B cell (primary cell): ENCODE measurements around the gene SLC10A2. TPM values are rescaled to one million over a fixed set of nuclear protein-coding genes. Genes with fewer than 3 reads are reported as not detected.

Experiments used
- ATAC-seq: fragments of 200-7000 bp; cut with Tn5 transposase; one replicate; pipeline ENCODE4 v1.10.0; 2021; ENCODE audit warnings: low read depth, mild to moderate bottlenecking, moderate number of reproducible peaks, moderate library complexity
- CTCF ChIA-PET: fragments of 350-600 bp; sonication (Branson Sonifier 250); formaldehyde crosslinking; loops from one replicate; lab custom pipeline; 2021; ENCODE audit warnings: antibody characterized with exemption, inconsistent platforms; lab: Charles Lee
- POLR2A ChIA-PET: fragments of 350-600 bp; sonication (Branson Sonifier 250); formaldehyde crosslinking; loops from one replicate; lab custom pipeline; 2021; ENCODE audit warnings: antibody characterized with exemption; lab: Charles Lee
- DNase-seq: peaks from one replicate; pipeline ENCODE4 v3.0.0; 2013
- H2AFZ ChIP-seq: 2 replicates; pipeline ENCODE4 v1.6.1; 2012; ENCODE audit warnings: mild to moderate bottlenecking, low read depth, low read length; ENCODE audit not compliant: insufficient read depth, poor library complexity, severe bottlenecking
- H3K27ac ChIP-seq, 2 donors: 1 replicate in 1 of 2; 2 replicates in 1 of 2; pipeline ENCODE4 v1.5.1; 2012 to 2013; ENCODE audit warnings: low read length in 2 of 2, mild to moderate bottlenecking in 2 of 2, moderate library complexity in 1 of 2
- H3K27me3 ChIP-seq, 4 experiments: fragments of 200-600 bp in 1 of 4; sonication (generic) in 1 of 4; replicated peaks in 1 of 4; 1 replicate in 2 of 4; 2 replicates in 2 of 4; pipeline versions ENCODE4 v1.6.1 to v1.7.0; 2013 to 2016; ENCODE audit warnings: low read length in 3 of 4, mild to moderate bottlenecking in 2 of 4, mixed read lengths in 1 of 4, moderate library complexity in 1 of 4; ENCODE audit not compliant: insufficient read depth in 4 of 4, control insufficient read depth in 3 of 4; ENCODE audit errors: control extremely low read depth in 1 of 4
- H3K36me3 ChIP-seq, 2 experiments: replicated peaks in 1 of 2; 1 replicate in 1 of 2; 2 replicates in 1 of 2; pipeline versions ENCODE4 v1.6.1 to v1.7.1; 2013; ENCODE audit warnings: low read length in 1 of 2; ENCODE audit not compliant: insufficient read depth in 2 of 2, control insufficient read depth in 1 of 2; ENCODE audit errors: control extremely low read depth in 1 of 2, extremely low read depth in 1 of 2
- H3K4me1 ChIP-seq, 2 donors: fragments of 200-600 bp in 1 of 2; sonication (generic) in 1 of 2; 1 replicate in 1 of 2; 2 replicates in 1 of 2; pipeline versions ENCODE4 v1.5.1 to v1.6.1; 2013 to 2017; ENCODE audit warnings: low read length in 2 of 2; ENCODE audit not compliant: control insufficient read depth in 2 of 2, insufficient read depth in 2 of 2
- H3K4me2 ChIP-seq: replicated peaks from 2 replicates; pipeline ENCODE3; 2012; ENCODE audit warnings: mild to moderate bottlenecking, low read depth, low read length; ENCODE audit not compliant: poor library complexity, severe bottlenecking
- H3K4me3 ChIP-seq, 5 experiments: fragments of 200-600 bp in 1 of 5; sonication (generic) in 1 of 5; 1 replicate in 3 of 5; 2 replicates in 2 of 5; pipeline versions ENCODE4 v1.5.1 to v1.7.0; 2011 to 2016; ENCODE audit warnings: low read length in 4 of 5, mild to moderate bottlenecking in 4 of 5, low read depth in 2 of 5, control low read depth in 1 of 5, moderate library complexity in 1 of 5; ENCODE audit not compliant: insufficient read depth in 1 of 5; ENCODE audit errors: control extremely low read depth in 1 of 5, extremely low read depth in 1 of 5
- H3K79me2 ChIP-seq: fragments of 200-600 bp; sonication (generic); one replicate; pipeline ENCODE4 v1.6.0; 2016; ENCODE audit warnings: low read length; ENCODE audit not compliant: control insufficient read depth, insufficient read depth
- H3K9ac ChIP-seq: fragments of 200-600 bp; sonication (generic); 2 replicates; pipeline ENCODE4 v1.6.1; 2017; ENCODE audit warnings: mild to moderate bottlenecking, low read length, moderate library complexity
- H3K9me3 ChIP-seq, 3 donors: one replicate each; pipeline versions ENCODE4 v1.6.1 to v1.7.1; 2013; ENCODE audit warnings: low read length in 2 of 3; ENCODE audit not compliant: control insufficient read depth in 2 of 3, insufficient read depth in 1 of 3; ENCODE audit errors: control extremely low read depth in 1 of 3
- H4K20me1 ChIP-seq: 2 replicates; pipeline ENCODE4 v1.6.0; 2012; ENCODE audit warnings: mild to moderate bottlenecking, low read length; ENCODE audit not compliant: insufficient read depth, control insufficient read depth, poor library complexity, severe bottlenecking
- H3K27ac Mint-ChIP-seq: one replicate; pipeline ENCODE4 v1.8.0; 2021; ENCODE audit warnings: mixed read lengths
- H3K27me3 Mint-ChIP-seq: one replicate; pipeline ENCODE4 v1.8.0; 2021; ENCODE audit warnings: mixed read lengths
- H3K4me1 Mint-ChIP-seq: one replicate; pipeline ENCODE4 v1.8.0; 2021; ENCODE audit warnings: mixed read lengths
- H3K4me3 Mint-ChIP-seq: one replicate; pipeline ENCODE4 v1.8.0; 2021; ENCODE audit warnings: mixed read lengths
- H3K9me3 Mint-ChIP-seq: one replicate; pipeline ENCODE4 v1.8.0; 2022; ENCODE audit warnings: mixed read lengths; ENCODE audit not compliant: insufficient read depth
- EZH2 ChIP-seq: IDR thresholded peaks from 2 replicates; pipeline ENCODE4 v1.6.1; 2012; ENCODE audit warnings: borderline replicate concordance, low read depth, mild to moderate bottlenecking, moderate library complexity, low read length; ENCODE audit not compliant: insufficient read depth, poor library complexity, severe bottlenecking
- WGBS: methylation state at CpG from one replicate; pipeline ENCODE4 v1.1.5; 2013; ENCODE audit warnings: missing lambda C conversion rate; ENCODE audit not compliant: insufficient coverage; 5-methylcytosine and 5-hydroxymethylcytosine counted together
- intact Hi-C: fragments of 100-400 bp; cut with micrococcal nuclease; formaldehyde crosslinking; loops from one replicate; pipeline ENCODE4 v1.10.0; 2022
- polyA plus RNA-seq: library from polyadenylated mRNA; depleted of rRNA; stranded (reverse); fragments of >200 nt; gene quantifications from 2 replicates; pipeline ENCODE4 v1.2.3, GENCODE V29; 2012
- total RNA-seq, 2 donors: library from RNA; stranded (reverse); fragments of 120-200 nt in 1 of 2; gene quantifications; 1 replicate in 1 of 2; 2 replicates in 1 of 2; pipeline versions ENCODE4 v1.2.3 to v1.2.4, GENCODE V29; 2013 to 2022
- TF ChIP-seq, protein P1 (sequence below): fragments of 200-600 bp; IDR thresholded peaks from one replicate; pipeline ENCODE4 v1.8.0; 2022; ENCODE audit warnings: antibody characterized with exemption, mild to moderate bottlenecking

The SLC10A2 gene
- total and polyA plus RNA-seq, 2 donors (not counting 1 experiment from before 2014, with no cell fraction given): not detected

DNA sequence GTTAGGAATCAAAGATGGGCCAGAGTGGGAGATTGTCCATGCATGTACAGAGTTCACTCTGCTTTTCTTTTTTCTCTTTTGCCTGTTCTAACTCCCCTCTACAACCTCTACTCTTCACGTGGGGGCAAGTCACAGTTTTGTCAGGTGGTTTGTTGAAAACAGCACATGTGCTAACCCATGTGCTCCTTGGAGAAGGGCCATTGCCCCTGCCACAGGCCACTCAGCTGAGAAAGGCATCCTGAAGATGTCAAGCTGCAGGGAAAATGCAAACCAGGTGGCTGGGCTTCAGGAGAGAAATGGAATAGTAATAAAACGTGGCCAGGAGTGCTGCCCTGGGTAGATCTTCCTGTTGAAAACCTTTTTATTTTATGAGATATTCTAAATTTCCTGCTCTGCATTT lies 35.3 kb upstream of the SLC10A2 start:
- Histone ChIP-seq H3K79me2 (no peaks in the 10 kb centered on the region), H3K9me3 (no peaks in the 10 kb centered on the region), H3K27ac (no peak overlapping the region), H3K27me3 (no peaks in the 10 kb centered on the region), H3K4me2 (no peak overlapping the region), H4K20me1 (no peaks in the 10 kb centered on the region), H3K4me3 (no peak overlapping the region), H2AFZ (no peak overlapping the region), H3K4me1 (no peaks in the 10 kb centered on the region), H3K9ac (no peak overlapping the region), H3K36me3 (no peaks in the 10 kb centered on the region)
- Mint-ChIP-seq H3K9me3 (no peaks in the 10 kb centered on the region), H3K27me3 (no peaks in the 10 kb centered on the region), H3K27ac (no peak overlapping the region), H3K4me1 (peaks cover 2% of the 10 kb centered on the region), H3K4me3 (no peak overlapping the region)
- ChIA-PET CTCF (no interaction called here), POLR2A (no interaction called here)
- ATAC-seq (no peak), DNase-seq (no peak)
- no peak for TF ChIP-seq EZH2
- TF ChIP-seq, protein P1, sequence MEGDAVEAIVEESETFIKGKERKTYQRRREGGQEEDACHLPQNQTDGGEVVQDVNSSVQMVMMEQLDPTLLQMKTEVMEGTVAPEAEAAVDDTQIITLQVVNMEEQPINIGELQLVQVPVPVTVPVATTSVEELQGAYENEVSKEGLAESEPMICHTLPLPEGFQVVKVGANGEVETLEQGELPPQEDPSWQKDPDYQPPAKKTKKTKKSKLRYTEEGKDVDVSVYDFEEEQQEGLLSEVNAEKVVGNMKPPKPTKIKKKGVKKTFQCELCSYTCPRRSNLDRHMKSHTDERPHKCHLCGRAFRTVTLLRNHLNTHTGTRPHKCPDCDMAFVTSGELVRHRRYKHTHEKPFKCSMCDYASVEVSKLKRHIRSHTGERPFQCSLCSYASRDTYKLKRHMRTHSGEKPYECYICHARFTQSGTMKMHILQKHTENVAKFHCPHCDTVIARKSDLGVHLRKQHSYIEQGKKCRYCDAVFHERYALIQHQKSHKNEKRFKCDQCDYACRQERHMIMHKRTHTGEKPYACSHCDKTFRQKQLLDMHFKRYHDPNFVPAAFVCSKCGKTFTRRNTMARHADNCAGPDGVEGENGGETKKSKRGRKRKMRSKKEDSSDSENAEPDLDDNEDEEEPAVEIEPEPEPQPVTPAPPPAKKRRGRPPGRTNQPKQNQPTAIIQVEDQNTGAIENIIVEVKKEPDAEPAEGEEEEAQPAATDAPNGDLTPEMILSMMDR: no peak
- WGBS: no CpG with 5 or more reads among the region's 2 CpGs
- intact Hi-C loops: no loop called here

- ChIA-PET CTCF (no interaction called here), POLR2A (no interaction called here)
- TF ChIP-seq, protein P1: no peak
- no peak for TF ChIP-seq EZH2
- no peak overlapping the region for H3K4me2 ChIP-seq
- intact Hi-C loops: no loop called here
- H3K27ac Mint-ChIP-seq: no peak overlapping the region
- no peaks in the 10 kb centered on the region for H3K9me3 ChIP-seq
- no peak overlapping the region for H3K9ac ChIP-seq
- H3K27ac ChIP-seq: no peak overlapping the region
- no peaks in the 10 kb centered on the region for H3K27me3 ChIP-seq
- no peak overlapping the region for H2AFZ ChIP-seq
- no peaks in the 10 kb centered on the region for H3K36me3 ChIP-seq
- no peak overlapping the region for H3K4me3 ChIP-seq
- H3K4me3 Mint-ChIP-seq: no peak overlapping the region
- H3K27me3 Mint-ChIP-seq: no peaks in the 10 kb centered on the region
- ATAC-seq: no peak
- DNase-seq: no peak
- H4K20me1 ChIP-seq: no peaks in the 10 kb centered on the region
- H3K79me2 ChIP-seq: no peaks in the 10 kb centered on the region
- no peaks in the 10 kb centered on the region for H3K9me3 Mint-ChIP-seq
- H3K4me1 ChIP-seq: no peaks in the 10 kb centered on the region
- H3K4me1 Mint-ChIP-seq: peaks cover 2% of the 10 kb centered on the region
Measured at GRCh38 chr13:103100830-103101229, 34.6 kb upstream of the SLC10A2 start.
